CD4-positive, alpha-beta T cell treated with Interleukin-1 beta for 1 hour (primary cell): Measurements from ENCODE around the gene TULP4.
"Not testable (repeated sequence)": the region's sequence is repeated elsewhere in the genome, so short reads cannot be mapped to it uniquely, and the experiment has no call there.

ENCODE experiments used
- DNase-seq, 2 donors: peaks; one replicate each; pipeline ENCODE4 v3.0.0-alpha.2; 2020 to 2022

The TULP4 gene

DNA sequence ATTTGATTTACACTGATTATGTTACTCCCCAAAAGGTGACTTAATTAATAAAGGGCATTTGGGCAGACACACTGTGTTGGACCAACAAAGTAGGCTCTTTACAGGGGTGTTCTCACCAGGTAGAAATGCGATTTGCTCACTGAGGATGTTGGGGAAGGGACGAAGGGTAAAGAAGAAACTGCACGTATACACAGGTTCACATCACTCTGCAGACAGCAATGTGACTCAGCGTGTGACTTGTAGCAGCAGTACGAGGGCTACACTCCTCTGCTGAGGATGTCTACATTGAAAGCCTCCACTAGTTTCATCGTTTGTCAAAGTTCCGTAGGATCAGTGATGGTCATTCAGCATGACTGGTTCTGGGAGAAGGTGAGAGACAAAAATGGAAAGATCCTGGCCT is 194.9 kb downstream of the TULP4 start:
- DNase-seq, result no peak

DNA sequence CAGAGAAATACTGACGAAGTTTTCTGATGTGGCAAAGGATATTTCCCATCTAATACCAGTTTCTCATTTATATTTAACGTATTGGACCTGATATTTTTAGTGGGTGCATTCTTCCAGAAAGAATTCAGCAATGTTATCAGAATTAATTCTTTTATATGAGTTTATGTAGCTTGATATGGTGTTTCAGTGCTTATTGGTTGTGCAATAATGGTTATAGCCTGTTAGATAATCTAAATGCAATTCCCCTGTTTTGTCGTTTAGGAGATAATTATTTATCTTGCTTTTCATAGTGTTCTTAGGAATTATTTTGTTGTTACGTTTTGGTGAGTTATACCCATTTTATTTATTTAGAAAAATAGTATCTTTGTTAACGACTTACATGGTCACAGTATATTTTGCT is 196.2 kb downstream of the TULP4 start:
- no peak for DNase-seq

DNA sequence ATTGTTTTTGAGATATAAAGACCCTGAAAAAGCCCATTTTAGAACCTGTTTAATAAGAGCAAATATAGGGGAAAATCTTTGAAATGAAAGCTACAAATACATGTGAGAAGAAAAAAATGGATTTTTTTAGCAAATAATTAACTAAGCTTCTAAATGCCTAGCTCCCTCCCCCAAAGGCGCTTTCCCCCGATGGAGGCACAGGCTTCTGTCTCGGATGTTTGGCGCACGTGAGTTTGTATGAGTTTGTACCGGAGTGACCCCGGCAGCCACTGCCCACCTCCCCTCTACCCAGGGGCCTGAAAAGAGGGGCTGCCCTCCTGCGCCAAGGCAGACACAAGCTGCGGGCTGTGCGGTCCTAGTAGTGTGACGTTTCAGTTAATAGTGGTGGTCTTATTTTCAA is 197.2 kb downstream of the TULP4 start:
- DNase-seq, result no peak

DNA sequence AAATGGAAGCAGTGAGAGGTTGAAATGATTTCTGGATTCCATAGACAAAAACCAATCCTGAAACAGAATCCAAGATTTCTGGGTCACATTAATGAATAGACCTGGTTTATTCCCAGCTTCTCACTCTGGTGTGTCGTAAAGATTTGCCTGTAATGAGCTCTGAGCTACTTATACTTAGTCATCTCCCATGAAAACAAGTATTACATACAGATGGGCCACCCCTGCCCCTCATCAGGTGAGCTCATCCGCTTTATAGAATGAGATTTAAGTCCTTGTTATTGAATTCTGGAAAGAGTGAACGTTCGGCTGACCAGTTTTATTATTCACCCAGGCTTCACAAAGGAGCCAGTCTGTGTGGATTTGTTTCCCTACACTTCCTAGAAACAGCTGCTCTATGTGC is 200.5 kb downstream of the TULP4 start:
- no peak for DNase-seq

DNA sequence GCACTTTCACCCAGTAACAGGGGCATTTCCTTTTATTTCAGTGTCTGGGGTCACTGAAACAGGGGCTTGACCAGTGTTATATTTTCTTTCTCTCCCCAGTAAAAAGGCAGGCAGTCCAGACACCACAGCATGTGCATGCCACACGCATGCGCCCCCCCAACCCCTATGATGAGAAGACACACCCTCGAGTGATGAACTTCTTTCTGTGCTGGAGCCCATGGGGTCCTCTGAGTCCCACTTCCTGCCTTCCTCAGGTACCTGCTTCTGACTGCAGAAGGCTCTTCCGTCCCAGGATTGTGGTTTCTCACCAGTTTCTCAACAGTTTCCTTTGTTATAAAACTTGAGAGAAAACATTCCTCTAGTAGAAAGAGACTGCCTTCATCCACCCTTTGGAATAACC is 201.9 kb downstream of the TULP4 start:
- no peak for DNase-seq

DNA sequence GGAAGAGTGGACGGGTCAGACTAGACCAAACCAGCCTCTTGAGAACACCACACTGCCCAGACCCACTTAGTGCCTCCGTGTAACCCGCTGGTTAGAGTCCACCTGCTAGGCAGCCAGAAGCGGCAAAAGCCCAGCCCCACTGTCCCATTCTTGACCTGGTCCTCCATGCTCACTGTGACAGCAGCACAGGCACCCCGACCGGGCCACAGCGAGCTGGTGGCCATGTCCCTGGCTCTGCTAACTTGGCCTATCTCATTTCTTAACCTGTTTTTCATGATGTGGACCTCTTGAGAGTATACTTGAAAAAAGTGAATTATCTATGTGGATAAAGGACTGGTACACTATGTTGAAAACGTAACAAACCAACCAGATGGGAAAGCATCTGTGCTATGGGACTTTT is 202.7 kb downstream of the TULP4 start:
- DNase-seq, result no peak

DNA sequence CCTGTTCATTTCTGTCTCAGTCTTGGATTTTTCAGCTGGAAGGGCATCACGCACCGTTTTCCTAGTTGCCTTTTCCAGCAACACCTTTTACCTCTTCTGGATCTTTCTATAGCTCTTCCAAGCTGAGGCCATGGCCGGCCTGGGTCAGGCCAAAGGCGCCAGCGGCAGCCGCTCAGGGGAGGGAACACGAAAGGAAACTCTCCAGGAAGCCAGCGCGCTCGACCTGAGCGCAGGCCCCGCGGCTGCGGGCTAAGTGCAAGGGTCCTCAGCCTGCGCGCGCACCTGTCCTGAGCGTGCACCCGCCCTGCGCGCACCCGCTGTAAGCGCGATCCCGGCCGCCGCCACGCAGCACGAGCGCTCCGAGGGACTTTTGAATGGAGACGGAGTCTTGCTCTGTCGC is 203.8 kb downstream of the TULP4 start:
- no peak for DNase-seq

DNA sequence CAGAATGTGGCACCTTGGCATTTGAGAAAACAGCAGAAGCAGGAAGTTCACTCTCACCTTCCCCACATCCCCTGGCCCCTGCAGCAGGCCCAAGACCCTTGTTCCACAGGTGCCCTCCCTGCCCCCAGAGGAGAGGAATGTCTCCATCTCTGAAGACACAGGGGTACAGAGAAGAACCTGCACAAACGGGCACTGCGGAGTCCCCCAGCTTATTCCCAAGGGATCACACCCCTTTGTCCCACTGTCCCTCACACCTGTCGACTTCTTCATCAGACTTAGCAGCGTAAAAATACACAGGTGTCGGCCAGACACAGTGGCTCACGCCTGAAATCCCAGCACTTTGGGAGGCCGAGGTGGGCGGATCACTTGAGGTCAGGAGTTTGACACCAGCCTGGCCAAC is 204.8 kb downstream of the TULP4 start:
- no peak for DNase-seq

DNA sequence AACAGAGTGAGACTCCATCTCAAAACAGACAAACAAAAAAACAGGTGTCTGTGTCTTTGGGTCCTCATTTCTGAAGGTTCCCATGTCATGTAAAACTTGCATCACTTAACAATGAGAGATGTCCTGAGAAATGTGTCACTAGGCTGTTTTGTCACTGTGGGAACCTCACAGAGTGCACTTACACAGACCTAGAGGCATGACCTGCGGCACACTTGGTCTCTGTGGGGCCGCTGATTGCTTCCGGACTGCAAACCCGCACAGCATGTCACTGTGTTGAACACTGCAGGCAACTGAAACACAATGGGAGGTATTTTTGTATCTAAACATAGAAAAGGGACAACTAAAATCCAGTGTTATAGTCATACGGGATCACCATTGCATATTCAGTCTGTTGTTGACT is 205.3 kb downstream of the TULP4 start:
- DNase-seq, result no peak

DNA sequence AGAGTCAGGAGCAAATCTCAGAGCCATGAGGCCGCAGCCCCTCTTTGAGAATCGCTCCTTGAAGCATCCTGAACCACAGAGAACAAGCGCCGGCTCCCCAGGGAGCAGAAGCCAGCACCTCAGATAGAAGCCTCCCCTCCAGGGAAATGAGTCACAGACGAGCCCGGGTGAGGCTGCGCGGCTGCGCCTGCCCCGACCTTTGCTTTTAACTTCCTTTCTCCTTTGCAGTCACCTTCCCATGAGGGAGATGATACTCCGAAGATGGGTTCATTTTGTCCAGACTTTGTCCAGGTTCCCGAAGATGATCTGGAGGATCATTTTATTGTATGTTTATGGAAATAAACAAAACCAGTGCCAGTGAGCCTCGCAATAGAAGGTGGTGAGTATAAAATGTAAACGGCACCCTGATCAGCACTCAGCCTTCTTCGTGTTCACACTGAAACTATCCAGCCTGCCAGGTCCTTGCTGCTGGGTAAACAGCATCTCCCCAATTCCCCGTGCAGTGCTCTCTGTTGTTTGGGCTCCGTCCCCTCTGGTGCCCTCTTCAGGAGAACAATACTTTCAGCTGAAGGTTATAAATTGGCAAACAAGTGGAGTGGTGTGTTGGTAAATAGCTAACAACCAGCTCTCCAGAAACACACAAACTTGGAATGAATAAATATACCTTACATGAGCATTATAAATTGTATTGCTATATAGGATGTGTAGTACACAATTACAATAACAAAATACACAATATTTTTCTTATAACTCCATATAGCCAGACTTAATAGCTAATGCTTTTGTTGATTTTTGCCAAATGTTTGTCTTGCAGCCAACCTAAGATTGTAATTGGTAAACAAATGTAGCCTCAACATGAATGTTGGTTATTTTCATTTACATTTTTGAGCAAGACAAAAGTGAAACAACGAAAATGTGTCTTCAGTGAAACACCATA is 206.2 kb downstream of the TULP4 start:
- peak; percentile 41 to 71 for DNase-seq

DNA sequence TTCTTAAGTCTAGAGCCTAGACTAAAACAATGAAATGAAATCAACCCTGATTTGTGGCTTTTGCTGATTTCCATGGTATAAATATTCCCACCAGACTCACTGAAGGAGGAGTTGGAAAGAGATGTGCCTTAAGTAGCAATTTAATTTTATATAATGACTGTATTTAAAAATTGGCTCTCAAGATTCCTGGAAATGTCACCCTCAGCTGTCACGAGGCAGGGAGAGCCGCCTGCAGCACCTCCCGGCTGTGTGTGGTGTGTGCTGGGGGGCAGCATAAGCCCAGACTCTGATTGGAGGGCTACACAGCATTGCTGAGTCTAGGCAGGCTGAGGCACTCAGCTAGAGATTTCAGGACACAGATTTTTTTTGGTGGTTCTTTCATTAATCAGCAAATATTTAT is 207.0 kb downstream of the TULP4 start:
- no peak for DNase-seq

DNA sequence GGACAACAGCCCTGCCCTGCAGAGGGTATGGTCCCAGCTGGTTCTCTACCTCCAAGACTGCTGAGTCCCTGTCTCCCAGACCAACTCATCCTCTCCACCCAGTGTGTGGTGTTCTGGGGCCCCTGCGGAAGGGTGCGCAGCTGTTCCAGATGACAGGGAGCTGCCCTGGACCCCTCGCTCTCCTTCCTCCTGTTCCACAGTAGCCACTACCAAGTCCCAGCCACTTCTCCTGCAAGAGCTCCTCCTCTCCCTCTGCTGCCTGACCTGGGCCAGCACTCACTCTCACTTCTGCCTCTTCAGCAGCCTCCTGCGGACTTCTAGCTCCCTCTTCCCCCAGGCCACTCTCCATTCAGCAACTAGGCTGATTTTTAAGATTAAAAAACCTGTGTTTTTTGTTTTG is 207.5 kb downstream of the TULP4 start:
- DNase-seq, result no peak

DNA sequence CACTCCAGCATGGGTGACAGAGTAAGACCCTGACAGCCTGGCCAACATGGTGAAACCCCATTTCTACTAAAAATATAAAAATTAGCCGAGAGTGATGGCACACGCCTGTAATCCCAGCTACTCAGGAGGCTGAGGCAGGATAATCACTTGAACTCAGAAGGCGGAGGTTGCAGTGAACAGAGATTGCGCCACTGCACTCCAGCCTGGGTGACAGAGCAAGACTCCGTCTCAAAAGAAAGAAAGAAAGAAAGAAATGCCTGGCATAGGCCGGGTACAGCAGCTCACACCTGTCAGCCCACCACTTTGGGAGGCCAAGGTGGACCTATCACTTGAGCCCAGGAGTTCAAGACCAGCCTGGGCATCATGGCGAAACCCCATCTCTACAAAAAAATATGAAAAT is 208.7 kb downstream of the TULP4 start:
- not testable (repeated sequence) for DNase-seq

DNA sequence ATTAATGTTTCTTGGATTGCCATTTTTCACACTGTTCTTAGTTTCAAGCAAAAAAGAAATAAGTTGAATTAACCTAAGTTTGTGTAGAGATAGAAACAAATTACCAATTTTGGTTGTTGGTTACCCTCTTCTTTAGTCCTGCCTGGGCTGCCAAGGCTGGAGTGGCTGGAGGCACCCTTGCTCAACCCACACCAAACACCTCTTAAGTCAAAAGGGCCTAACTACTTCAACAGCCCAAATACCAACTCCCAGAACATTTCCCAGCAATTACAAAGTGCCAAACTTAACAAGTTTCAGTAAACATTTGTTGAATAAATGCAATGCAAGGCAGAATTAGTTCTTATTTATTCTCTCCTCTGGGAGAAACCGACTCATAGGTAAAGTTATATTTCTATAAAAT is 209.5 kb downstream of the TULP4 start:
- no peak for DNase-seq

DNA sequence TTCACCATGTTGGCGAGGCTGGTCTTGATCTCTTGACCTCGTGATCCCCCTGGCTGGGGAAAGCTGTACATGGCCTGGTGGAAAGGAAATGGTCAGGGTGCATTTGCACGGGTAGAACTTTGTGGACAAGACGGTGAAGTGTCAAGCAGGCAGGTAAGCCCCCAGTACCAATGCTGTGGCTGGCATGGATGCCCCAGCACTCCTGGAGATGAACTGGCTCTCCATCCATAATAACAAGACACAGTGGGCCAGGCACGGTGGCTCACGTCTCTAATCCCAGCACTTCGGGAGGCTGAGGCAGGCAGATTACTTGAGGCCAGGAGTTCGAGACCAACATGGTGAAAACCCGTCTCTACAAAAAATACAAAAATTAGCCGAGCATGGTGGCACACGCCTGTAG is 210.4 kb downstream of the TULP4 start:
- DNase-seq, result no peak

DNA sequence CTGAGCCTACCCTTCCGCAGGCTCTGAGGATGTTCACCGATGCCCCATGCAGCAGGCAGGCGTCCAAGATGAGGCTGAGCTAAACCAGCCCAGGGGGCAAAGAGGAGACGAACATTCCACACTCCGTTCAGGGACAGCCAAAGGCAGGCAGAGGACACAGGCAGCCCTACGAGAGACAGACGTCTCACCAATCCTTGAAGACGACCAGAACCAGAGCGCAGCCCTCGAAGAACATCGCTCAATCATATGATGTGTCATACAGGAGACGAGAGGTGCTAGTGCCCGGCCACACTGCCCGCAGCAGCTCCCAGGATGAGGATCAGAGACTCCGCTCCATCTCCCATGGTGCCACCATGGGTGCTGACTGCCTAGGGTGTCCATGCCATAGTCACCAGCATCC is 212.0 kb downstream of the TULP4 start:
- DNase-seq, result no peak

DNA sequence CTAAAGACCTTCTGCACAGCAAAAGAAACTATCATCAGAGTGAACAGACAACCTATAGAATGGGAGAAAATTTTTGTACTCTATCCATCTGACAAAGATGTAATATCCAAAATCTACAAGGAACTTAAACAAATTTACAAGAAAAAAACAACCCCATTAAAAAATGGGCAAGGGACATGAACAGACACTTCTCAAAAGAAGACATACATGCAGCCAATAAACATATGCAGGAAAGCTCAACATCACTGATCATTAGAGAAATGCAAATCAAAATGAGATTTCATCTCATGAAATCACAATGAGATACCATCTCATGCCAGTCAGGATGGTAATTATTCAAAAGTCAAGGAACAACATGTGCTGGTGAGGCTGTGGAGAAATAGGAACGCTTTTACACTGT is 215.6 kb downstream of the TULP4 start:
- not testable (repeated sequence) for DNase-seq

DNA sequence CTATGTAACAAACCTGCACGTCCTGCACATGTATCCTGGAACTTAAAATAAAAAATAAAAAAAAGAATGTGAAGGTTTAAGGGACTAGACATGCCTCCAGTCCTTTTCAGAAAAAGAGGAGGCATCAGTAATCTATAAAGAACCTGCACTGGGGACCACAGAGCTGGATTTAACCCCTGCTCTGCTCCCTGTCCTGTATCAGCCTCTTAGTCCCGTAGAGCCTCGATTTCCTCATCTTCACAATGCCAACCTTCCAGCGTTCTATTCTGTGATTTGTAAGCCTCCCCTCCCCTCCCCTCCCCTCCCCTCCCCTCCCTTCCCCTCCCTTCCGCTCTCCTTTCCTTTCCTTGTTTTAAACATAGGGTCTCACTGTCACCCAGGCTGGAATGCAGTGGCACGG is 216.6 kb downstream of the TULP4 start:
- DNase-seq, result no peak

DNA sequence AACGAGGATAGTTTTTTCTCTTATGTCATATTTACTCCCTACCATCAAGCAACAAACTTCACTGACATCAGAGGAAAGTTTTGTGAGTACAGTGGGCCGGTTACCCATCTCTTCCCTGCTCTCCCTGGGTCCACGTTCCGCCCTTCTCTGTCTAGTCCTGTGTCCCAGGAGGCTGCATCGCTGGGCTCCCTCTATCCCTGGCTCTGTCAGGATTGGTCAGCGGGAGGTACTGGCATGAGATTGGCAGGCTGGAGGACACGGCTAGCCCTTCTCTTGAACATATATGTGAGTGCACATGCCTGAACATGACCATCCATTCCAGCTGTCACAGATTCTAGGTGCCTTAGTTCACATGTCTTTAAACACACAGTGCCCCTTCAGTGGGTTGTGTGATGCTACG is 217.4 kb downstream of the TULP4 start:
- DNase-seq, result no peak

DNA sequence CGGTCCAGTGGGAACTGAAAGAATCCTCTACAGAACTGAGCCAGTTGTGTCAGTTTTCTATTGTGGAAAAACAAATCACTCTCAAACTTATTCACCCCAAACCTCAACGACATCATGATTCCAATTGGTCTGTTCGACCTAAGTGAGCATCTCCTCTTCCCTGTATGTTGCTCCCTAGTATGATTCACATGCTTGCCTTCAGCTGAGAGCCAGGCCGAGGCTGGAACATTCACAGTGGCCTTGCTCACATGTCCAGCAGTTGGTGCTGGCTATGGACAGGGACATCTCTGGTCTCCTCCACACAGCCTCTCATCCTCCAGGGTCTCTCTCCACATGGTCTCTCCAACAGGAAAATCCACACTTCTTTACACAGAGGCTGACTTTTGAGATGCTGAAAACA is 219.3 kb downstream of the TULP4 start:
- DNase-seq, result no peak

DNA sequence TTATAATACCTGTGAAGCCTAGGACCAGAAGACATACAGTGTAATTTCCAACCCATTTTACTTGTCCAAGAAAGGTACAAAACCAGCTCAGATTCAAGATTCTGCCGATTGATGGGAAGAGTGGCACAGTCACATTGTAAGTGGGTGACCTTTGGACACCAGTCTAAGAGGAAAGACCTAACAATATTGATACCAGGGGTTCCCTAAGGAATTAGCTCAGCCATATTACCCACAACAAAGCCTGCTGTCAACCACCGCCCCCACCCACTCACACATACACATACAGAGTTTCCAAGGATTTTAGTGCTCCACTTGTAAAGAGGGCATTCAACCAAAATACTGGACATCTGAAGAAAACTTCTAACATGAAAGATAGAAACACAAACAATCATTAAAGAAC is 219.7 kb downstream of the TULP4 start:
- DNase-seq, result no peak

DNA sequence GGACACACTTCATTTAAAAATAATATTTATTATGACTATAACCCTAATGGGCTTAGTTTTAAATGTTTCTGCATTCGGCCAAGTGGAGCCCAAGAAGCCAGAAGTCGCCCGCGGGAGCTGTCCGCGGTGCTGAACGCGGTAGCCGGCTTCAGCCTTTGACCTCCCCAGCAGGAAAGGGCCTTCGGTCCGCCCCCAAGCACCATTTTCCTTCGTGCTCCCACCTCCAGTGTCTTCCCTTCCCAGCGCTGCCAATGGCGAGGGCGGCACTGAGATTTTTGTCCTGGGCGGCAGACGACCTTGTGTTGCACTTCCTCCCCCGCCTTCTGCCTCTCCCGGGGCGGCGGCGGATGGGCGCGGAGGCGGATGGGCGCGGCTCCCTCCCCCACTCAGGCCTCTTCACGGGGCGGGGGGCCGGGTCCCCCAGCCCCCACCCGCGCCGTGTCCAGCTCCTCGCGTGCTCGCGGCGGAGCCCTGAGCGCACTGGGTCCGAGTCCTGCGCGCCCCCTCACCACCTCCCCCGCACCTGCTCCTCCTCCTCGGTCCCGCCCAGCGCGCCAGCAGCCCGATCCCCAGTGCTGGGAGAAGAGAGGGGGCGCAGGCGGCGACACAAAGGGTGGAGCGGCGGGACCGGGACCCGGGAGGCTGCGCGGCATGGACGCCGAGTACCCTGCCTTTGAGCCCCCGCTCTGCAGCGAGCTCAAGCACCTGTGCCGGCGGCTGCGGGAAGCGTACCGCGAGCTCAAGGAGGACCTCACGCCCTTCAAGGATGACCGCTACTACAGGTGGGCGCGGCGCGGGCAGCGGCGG is 224.0 kb downstream of the TULP4 start:
- DNase-seq, result peak; percentile 56 to 75

DNA sequence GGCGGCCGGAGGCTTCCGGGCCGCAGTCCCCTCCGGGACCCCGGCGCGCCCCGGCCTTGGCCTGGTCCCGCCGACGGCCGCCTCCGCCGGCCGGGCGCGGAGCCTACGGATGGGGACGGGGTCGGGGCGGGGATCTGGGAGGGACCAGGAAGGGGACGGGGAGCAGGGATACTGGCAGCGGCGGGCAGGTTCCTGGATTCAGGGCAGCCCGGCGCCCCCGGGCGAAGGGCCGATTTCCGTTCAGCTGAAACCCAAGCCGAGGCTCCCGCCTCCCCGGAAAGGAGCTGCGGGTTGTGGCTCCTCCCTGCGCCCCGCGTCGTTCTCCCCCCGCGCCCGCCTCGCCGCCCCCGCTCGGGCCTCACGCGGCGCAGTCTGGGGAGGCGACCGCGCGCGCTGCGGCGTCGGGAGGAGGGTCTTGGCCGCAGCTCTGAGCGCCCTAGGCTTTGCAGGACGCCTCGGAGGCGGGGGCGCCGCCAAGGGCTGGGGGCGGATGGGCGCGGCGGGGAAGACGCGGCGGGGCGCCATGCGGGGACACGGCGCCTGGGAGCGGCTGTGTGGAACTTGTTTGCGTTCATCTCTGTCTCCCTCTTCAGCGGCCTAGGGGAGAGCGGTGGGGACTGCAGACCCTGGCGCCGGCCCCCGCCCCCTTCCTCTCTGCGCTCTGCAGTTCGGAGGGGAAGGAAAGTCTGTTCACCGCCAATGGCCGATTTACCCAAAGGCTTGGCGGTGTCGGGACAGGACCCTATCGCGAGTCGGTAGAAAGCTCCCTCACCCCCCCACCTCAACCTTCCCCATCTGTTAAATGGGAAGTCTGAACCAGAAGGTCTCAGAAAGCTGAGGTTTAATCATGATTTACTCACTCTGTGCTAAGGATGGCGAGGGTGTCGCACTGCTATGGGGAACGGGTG is 224.9 kb downstream of the TULP4 start:
- peak in 1 of 2 donors; percentile 26 for DNase-seq
